HG03139 (cell line): ENCODE measurements around the gene CDH8.
"Not testable (repeated sequence)": the region's sequence is repeated elsewhere in the genome, so short reads cannot be mapped to it uniquely, and the experiment has no call there.

ENCODE experiments used
- ATAC-seq: cut with Tn5 transposase; IDR thresholded peaks from one replicate; pipeline ENCODE4 v1.9.1; 2021; ENCODE audit not compliant: unreplicated experiment

The CDH8 gene

GRCh38 chr16:61797296-61797795, 238.9 kb downstream of the CDH8 start:
- no peak for ATAC-seq

GRCh38 chr16:61792194-61792909, 243.9 kb downstream of the CDH8 start:
- ATAC-seq = no peak

GRCh38 chr16:61791464-61791863, 244.8 kb downstream of the CDH8 start:
- ATAC-seq = no peak

GRCh38 chr16:61781855-61782254, 254.4 kb downstream of the CDH8 start:
- ATAC-seq = not testable (repeated sequence)

- no peak for ATAC-seq
These were observed 256.1 kb downstream of the CDH8 start for GRCh38 chr16:61780161-61780560.

- ATAC-seq = no peak
These were observed 265.9 kb downstream of the CDH8 start for GRCh38 chr16:61770301-61770700.

- no peak for ATAC-seq
These were observed 272.2 kb downstream of the CDH8 start for GRCh38 chr16:61763991-61764390.

GRCh38 chr16:61763013-61763412, 273.2 kb downstream of the CDH8 start:
- no peak for ATAC-seq

GRCh38 chr16:61730997-61731396, 305.2 kb downstream of the CDH8 start:
- ATAC-seq = no peak

- no peak for ATAC-seq
These were observed 309.5 kb downstream of the CDH8 start for GRCh38 chr16:61726701-61727100.

- ATAC-seq = no peak
These were observed 310.1 kb downstream of the CDH8 start for GRCh38 chr16:61726125-61726524.

GRCh38 chr16:61721544-61721943, 314.7 kb downstream of the CDH8 start:
- ATAC-seq = no peak

- no peak for ATAC-seq
These were observed 320.8 kb downstream of the CDH8 start for GRCh38 chr16:61715393-61715792.

GRCh38 chr16:61713787-61714186, 322.5 kb downstream of the CDH8 start:
- no peak for ATAC-seq

GRCh38 chr16:61699640-61700039, 336.6 kb downstream of the CDH8 start:
- not testable (repeated sequence) for ATAC-seq

- ATAC-seq = no peak
These were observed 351.7 kb downstream of the CDH8 start for GRCh38 chr16:61684541-61684940.

GRCh38 chr16:61681673-61682072, 354.6 kb downstream of the CDH8 start:
- ATAC-seq = no peak

GRCh38 chr16:61681124-61681523, 355.1 kb downstream of the CDH8 start:
- ATAC-seq = no peak

- no peak for ATAC-seq
These were observed 358.1 kb downstream of the CDH8 start for GRCh38 chr16:61678182-61678581.

- no peak for ATAC-seq
These were observed 358.5 kb downstream of the CDH8 start for GRCh38 chr16:61677776-61678175.

- ATAC-seq = no peak
These were observed 359.5 kb downstream of the CDH8 start for GRCh38 chr16:61676740-61677139.

- no peak for ATAC-seq
These were observed 365.1 kb downstream of the CDH8 start for GRCh38 chr16:61671161-61671560.

- ATAC-seq = no peak
These were observed 370.7 kb downstream of the CDH8 start for GRCh38 chr16:61665512-61665911.
